HFF-Myc (cell line): ENCODE measurements around the gene CHERP.
A peak's percentile ranks its signal among the peaks of the same experiment; 100 is the strongest.
"Not testable (repeated sequence)": the region's sequence is repeated elsewhere in the genome, so short reads cannot be mapped to it uniquely, and the experiment has no call there.

Source experiments
- DNase-seq: peaks from one replicate; pipeline ENCODE4 v3.0.0-alpha.2; 2011; ENCODE audit warnings: low read depth; ENCODE audit errors: extremely low read depth
- H3K4me3 ChIP-seq: replicated peaks from 2 replicates; pipeline ENCODE4 v1.5.1; 2011; ENCODE audit warnings: low read depth, mild to moderate bottlenecking, control low read depth, low read length
- CTCF ChIP-seq: IDR thresholded peaks from 2 replicates; pipeline ENCODE4 v1.5.1; 2012; ENCODE audit warnings: mild to moderate bottlenecking, low read depth, low read length, control low read depth; ENCODE audit errors: missing control alignments

Gene CHERP

GRCh38 chr19:16506961-16507360 lies 35.3 kb downstream of the CHERP start:
- DNase-seq = no peak
- no peak for TF ChIP-seq CTCF
- H3K4me3 ChIP-seq = no peak overlapping the region

GRCh38 chr19:16506161-16506560 lies 36.1 kb downstream of the CHERP start:
- not testable (repeated sequence) for DNase-seq, H3K4me3 ChIP-seq

GRCh38 chr19:16504271-16504670 lies 38.0 kb downstream of the CHERP start:
- no peak for TF ChIP-seq CTCF
- no peak for DNase-seq
- H3K4me3 ChIP-seq = no peak overlapping the region

GRCh38 chr19:16497837-16498236 lies 44.4 kb downstream of the CHERP start:
- H3K4me3 ChIP-seq = no peak overlapping the region
- TF ChIP-seq CTCF = no peak
- no peak for DNase-seq

- no peak for DNase-seq
- no peak for TF ChIP-seq CTCF
- peak overlapping the region; percentile 82 for H3K4me3 ChIP-seq
These were observed 45.2 kb downstream of the CHERP start for GRCh38 chr19:16497042-16497441.

- peak overlapping the region; percentile 82 for H3K4me3 ChIP-seq
- no peak for DNase-seq
- no peak for TF ChIP-seq CTCF
These were observed 45.6 kb downstream of the CHERP start for GRCh38 chr19:16496613-16496983.

- peak within 1 kb of the TSS; percentile 82 for H3K4me3 ChIP-seq
- peak; percentile 95 for DNase-seq
- no peak for TF ChIP-seq CTCF
These were observed 46.1 kb downstream of the CHERP start, which contains the start of the genes C19orf44 and CALR3 for GRCh38 chr19:16495982-16496612. Gene C19orf44 (plus strand): TSS chr19:16496394. CDS start chr19:16500793, 4,399 bp downstream. Gene CALR3 (minus strand): TSS chr19:16496167. CDS start chr19:16496129, 38 bp downstream.

- DNase-seq, H3K4me3 ChIP-seq: not testable (repeated sequence)
These were observed 55.8 kb downstream of the CHERP start for GRCh38 chr19:16486476-16486875.
